Tibial nerve (tissue), 4 donors: Measurements from ENCODE around the gene PPP2R3B.

ENCODE experiments used
- CTCF ChIP-seq, 5 experiments: fragments of 200-600 bp in 3 of 5; fragments of 450-650 bp in 2 of 5; sonication (generic) in 3 of 5; IDR thresholded peaks; one replicate each; pipeline ENCODE4 v1.5.1; 2016 to 2019; ENCODE audit warnings: antibody characterized with exemption in 5 of 5, mild to moderate bottlenecking in 3 of 5, moderate library complexity in 2 of 5
- EP300 ChIP-seq, 2 donors: sonication (generic); formaldehyde crosslinking; IDR thresholded peaks; one replicate each; pipeline ENCODE4 v1.6.1; 2017; ENCODE audit warnings: antibody characterized with exemption in 2 of 2, mild to moderate bottlenecking in 1 of 2

GRCh38 chrX:387729-388128 is 1.0 kb upstream of the PPP2R3B start:
- TF ChIP-seq EP300 (IDR thresholded peaks at IDR 0.05), result no peak
- TF ChIP-seq CTCF (IDR thresholded peaks at IDR 0.05), result no peak
